Activated CD8-positive, alpha-beta T cell treated with anti-CD3 and anti-CD28 coated beads for 36 hours (primary cell): ENCODE data around the gene NOP56. TPM values are rescaled to one million over a fixed set of nuclear protein-coding genes. Genes with fewer than 3 reads are reported as not detected.

ENCODE experiments used
- ATAC-seq: fragments of 200-7000 bp; cut with Tn5 transposase; one replicate; pipeline ENCODE4 v1.10.0; 2021; ENCODE audit warnings: mild to moderate bottlenecking, moderate library complexity
- CTCF ChIA-PET: fragments of 350-600 bp; sonication (Branson Sonifier 250); formaldehyde crosslinking; loops from one replicate; lab custom pipeline; 2021; ENCODE audit warnings: antibody characterized with exemption; lab: Charles Lee
- POLR2A ChIA-PET: fragments of 350-600 bp; sonication (Branson Sonifier 250); formaldehyde crosslinking; loops from one replicate; lab custom pipeline; 2021; ENCODE audit warnings: antibody characterized with exemption; lab: Charles Lee
- DNase-seq: peaks from one replicate; pipeline ENCODE4 v3.0.0-alpha.2; 2020
- H3K27ac Mint-ChIP-seq: one replicate; pipeline ENCODE4 v1.8.0; 2021; ENCODE audit warnings: mild to moderate bottlenecking, mixed read lengths
- H3K27me3 Mint-ChIP-seq: one replicate; pipeline ENCODE4 v1.8.0; 2021; ENCODE audit warnings: mixed read lengths
- H3K36me3 Mint-ChIP-seq: one replicate; pipeline ENCODE4 v1.8.0; 2021; ENCODE audit warnings: low read depth, mixed read lengths
- H3K4me1 Mint-ChIP-seq: one replicate; pipeline ENCODE4 v1.8.0; 2021; ENCODE audit warnings: low read depth, mixed read lengths
- H3K4me3 Mint-ChIP-seq: one replicate; pipeline ENCODE4 v1.8.0; 2021; ENCODE audit warnings: mild to moderate bottlenecking, moderate library complexity, mixed read lengths
- H3K9me3 Mint-ChIP-seq: one replicate; pipeline ENCODE4 v1.8.0; 2021; ENCODE audit warnings: mixed read lengths
- CTCF ChIP-seq: fragments of 200-600 bp; IDR thresholded peaks from one replicate; pipeline ENCODE4 v1.8.0; 2022; ENCODE audit warnings: antibody characterized with exemption, mild to moderate bottlenecking
- intact Hi-C: fragments of 100-400 bp; cut with micrococcal nuclease; formaldehyde crosslinking; loops from one replicate; pipeline ENCODE4 v1.10.0; 2022
- total RNA-seq, 2 experiments: library from RNA; stranded (reverse); gene quantifications; one replicate each; pipeline ENCODE4 v1.2.3, GENCODE V29; 2021

Gene NOP56
- total RNA-seq, 2 experiments from 2014 or later: 587 to 596 TPM

- ChIA-PET CTCF (interaction anchor here (1.0 to 4.0 kb wide), 2 partner anchors 11 to 55 kb away, joined by 3 to 15 read pairs; no protein-coding TSS in a partner anchor), POLR2A (interaction anchor here (1.0 kb wide), 1 partner anchor 38 kb away, joined by 3 read pairs; no protein-coding TSS in a partner anchor)
- no peaks in the 10 kb centered on the region for H3K4me1 Mint-ChIP-seq
- no peaks in the 10 kb centered on the region for H3K9me3 Mint-ChIP-seq
- no peak overlapping the region for H3K4me3 Mint-ChIP-seq
- no peak for TF ChIP-seq CTCF
- H3K27me3 Mint-ChIP-seq: peaks cover 19% of the 10 kb centered on the region
- intact Hi-C loops: no loop called here
- no peaks in the 10 kb centered on the region for H3K36me3 Mint-ChIP-seq
- ATAC-seq (no peak), DNase-seq (no peak)
- no peak overlapping the region for H3K27ac Mint-ChIP-seq
Observed at GRCh38 chr20:2698186-2698817, 45.9 kb downstream of the NOP56 start.

GRCh38 chr20:2698912-2699311, 46.5 kb downstream of the NOP56 start:
- H3K27ac Mint-ChIP-seq: no peak overlapping the region
- H3K4me1 Mint-ChIP-seq: no peaks in the 10 kb centered on the region
- no peak for ATAC-seq
- ChIA-PET CTCF (interaction anchor here (1.0 to 4.0 kb wide), 3 partner anchors 11 to 54 kb away, joined by 3 to 15 read pairs (median 5); no protein-coding TSS in a partner anchor), POLR2A (no interaction called here)
- H3K9me3 Mint-ChIP-seq: no peaks in the 10 kb centered on the region
- no peaks in the 10 kb centered on the region for H3K36me3 Mint-ChIP-seq
- intact Hi-C loops: no loop called here
- DNase-seq: no peak
- TF ChIP-seq CTCF: no peak
- peaks cover 19% of the 10 kb centered on the region for H3K27me3 Mint-ChIP-seq
- no peak overlapping the region for H3K4me3 Mint-ChIP-seq

GRCh38 chr20:2699775-2700413, 47.5 kb downstream of the NOP56 start:
- H3K27ac Mint-ChIP-seq: no peak overlapping the region
- DNase-seq: no peak
- no peak overlapping the region for H3K4me3 Mint-ChIP-seq
- intact Hi-C loops: no loop called here
- TF ChIP-seq CTCF: no peak
- H3K4me1 Mint-ChIP-seq: no peaks in the 10 kb centered on the region
- H3K27me3 Mint-ChIP-seq: peaks cover 12% of the 10 kb centered on the region
- ATAC-seq: no peak
- no peaks in the 10 kb centered on the region for H3K9me3 Mint-ChIP-seq
- CTCF ChIA-PET: interaction anchor here (1.2 to 4.0 kb wide), 3 partner anchors 12 to 52 kb away, joined by 3 to 15 read pairs (median 5); no protein-coding TSS in a partner anchor
- POLR2A ChIA-PET: interaction anchor here (0.9 to 1.5 kb wide), 2 partner anchors 12 to 34 kb away, joined by 3 to 4 read pairs; no protein-coding TSS in a partner anchor
- H3K36me3 Mint-ChIP-seq: no peaks in the 10 kb centered on the region

GRCh38 chr20:2700913-2701620, 48.6 kb downstream of the NOP56 start:
- no peaks in the 10 kb centered on the region for H3K36me3 Mint-ChIP-seq
- CTCF ChIA-PET: interaction anchor here (1.7 to 2.0 kb wide), 2 partner anchors 12 to 42 kb away, joined by 4 to 6 read pairs; no protein-coding TSS in a partner anchor
- intact Hi-C loops: no loop called here
- POLR2A ChIA-PET: interaction anchor here (1.5 kb wide), 1 partner anchor 36 kb away, joined by 4 read pairs; no protein-coding TSS in a partner anchor
- no peak for TF ChIP-seq CTCF
- H3K9me3 Mint-ChIP-seq: no peaks in the 10 kb centered on the region
- H3K4me1 Mint-ChIP-seq: no peaks in the 10 kb centered on the region
- DNase-seq: no peak
- peaks cover 2% of the 10 kb centered on the region for H3K27me3 Mint-ChIP-seq
- H3K27ac Mint-ChIP-seq: no peak overlapping the region
- ATAC-seq: no peak
- H3K4me3 Mint-ChIP-seq: no peak overlapping the region
